ENCODE data around the gene PAPPA.

- TF ChIP-seq NR3C1 (CRISPR knock-in tag; conservative IDR thresholded peaks at IDR 0.05; ENCODE audit: low read depth), result no peak
- TF ChIP-seq ZNF121 (CRISPR knock-in tag; IDR thresholded peaks at IDR 0.05), result no peak
- TF ChIP-seq MLX (CRISPR knock-in tag; IDR thresholded peaks at IDR 0.05), result no peak
- TF ChIP-seq CTCF (IDR thresholded peaks at IDR 0.05), result no peak
- no peak for TF ChIP-seq TCF7 (CRISPR knock-in tag; IDR thresholded peaks at IDR 0.05; ENCODE audit: low read depth)
- TF ChIP-seq NFATC4 (CRISPR knock-in tag; IDR thresholded peaks at IDR 0.05), result no peak
- no peak for TF ChIP-seq NFYB (CRISPR knock-in tag; conservative IDR thresholded peaks at IDR 0.05; ENCODE audit: low read depth)
- TF ChIP-seq FOXK1 (CRISPR knock-in tag; IDR thresholded peaks at IDR 0.05), result no peak
- TF ChIP-seq MAX (CRISPR knock-in tag; IDR thresholded peaks at IDR 0.05), result no peak
- TF ChIP-seq SP1 (CRISPR knock-in tag; conservative IDR thresholded peaks at IDR 0.05), result no peak
- no peak for TF ChIP-seq CREM (CRISPR knock-in tag; IDR thresholded peaks at IDR 0.05)
- no peak for TF ChIP-seq USF2 (CRISPR knock-in tag; IDR thresholded peaks at IDR 0.05)
- no peak for TF ChIP-seq NFE2L1 (CRISPR knock-in tag; IDR thresholded peaks at IDR 0.05)
Measured at GRCh38 chr9:116285320-116285719, 131.7 kb downstream of the PAPPA start.

All from WTC11 (cell line).